Stimulated activated CD4-positive, alpha-beta T cell treated with anti-CD3 and anti-CD28 coated beads, Interleukin-1b, Interleukin-23, amount 100 ng/mL, for 48 hours (primary cell): ENCODE data around the gene C14orf119.
"Not testable (repeated sequence)": the region's sequence is repeated elsewhere in the genome, so short reads cannot be mapped to it uniquely, and the experiment has no call there.

Experiments used
- DNase-seq: peaks from one replicate; pipeline ENCODE4 v3.0.0-alpha.2; 2020

The C14orf119 gene

DNA sequence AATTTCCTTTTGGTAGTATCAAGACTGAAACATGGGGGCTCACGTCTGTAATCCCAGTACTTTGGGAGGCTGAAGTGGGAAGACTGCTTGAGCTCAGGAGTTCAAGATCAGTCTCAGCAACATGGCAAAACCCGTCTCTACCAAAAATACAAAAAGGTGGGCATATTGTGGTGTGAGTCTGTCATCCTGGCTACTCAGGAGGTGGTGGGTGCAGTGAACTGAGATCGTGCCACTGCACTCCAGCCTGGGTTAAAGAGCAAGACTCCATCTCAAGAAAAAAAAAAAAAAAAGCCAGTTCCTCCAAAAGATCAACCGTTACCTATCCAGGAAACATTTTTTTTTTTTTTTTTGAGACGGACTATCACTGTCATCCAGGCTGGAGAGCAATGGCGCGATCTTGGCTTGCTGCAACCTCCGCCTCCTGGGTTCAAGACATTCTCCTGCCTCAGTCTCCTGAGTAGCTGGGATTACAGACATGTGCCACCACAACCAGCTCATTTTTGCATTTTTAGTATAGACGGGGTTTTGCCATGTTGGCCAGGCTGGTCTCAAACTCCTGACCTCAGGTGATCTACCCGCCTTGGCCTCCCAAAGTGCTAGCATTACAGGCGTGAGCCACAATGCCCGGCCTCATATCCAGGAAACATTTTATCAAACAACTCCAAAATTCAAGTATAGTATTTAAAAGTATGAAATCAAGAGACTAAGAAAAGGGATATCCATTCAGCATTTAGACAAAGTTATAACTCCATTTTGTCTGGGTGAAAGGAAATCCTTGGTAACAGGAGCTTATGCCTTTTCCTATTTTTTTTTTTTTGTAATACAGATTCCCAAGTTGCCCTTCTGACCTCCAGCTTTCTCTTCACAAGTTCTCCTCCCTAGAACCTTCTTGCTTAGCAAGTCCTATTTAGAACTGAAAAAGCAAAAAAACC is 3.7 kb upstream of the C14orf119 start:
- DNase-seq, result no peak

DNA sequence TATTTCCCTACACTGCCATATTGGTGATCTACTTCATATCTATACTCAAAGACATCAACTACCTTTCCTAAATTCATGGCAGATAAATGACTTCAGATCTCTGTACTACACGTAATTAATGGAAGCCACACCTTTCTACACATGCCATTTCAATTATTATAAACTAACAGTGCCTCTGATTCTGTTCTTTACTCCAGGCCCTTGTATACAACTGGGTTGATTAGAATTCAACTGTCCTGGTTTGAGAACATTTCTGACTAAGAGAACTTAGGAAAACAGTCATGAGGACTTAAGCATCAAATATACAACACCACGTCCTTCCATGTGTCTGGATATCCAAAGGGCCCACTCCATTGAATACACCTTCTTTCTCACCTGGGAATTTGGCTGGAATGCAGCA is 2.2 kb upstream of the C14orf119 start:
- DNase-seq, result no peak

DNA sequence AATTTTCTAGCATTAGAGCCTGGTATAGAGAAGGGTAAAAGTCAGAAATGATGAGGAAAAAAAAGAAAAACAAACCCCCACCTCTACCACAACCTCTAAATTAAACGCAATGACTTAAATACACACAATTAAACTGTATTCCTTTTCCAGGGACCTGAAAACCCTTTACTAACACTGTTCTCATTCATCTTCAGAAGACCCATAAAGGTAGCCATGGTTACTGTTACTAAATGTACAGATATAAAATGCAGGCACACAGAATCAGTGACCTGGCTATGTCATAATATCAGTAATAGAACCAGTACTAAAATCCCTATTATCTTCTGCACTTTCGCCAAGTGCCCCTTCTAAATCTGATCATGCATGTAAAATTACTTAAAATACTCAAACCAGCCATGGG is 1.8 kb upstream of the C14orf119 start:
- DNase-seq, result no peak

DNA sequence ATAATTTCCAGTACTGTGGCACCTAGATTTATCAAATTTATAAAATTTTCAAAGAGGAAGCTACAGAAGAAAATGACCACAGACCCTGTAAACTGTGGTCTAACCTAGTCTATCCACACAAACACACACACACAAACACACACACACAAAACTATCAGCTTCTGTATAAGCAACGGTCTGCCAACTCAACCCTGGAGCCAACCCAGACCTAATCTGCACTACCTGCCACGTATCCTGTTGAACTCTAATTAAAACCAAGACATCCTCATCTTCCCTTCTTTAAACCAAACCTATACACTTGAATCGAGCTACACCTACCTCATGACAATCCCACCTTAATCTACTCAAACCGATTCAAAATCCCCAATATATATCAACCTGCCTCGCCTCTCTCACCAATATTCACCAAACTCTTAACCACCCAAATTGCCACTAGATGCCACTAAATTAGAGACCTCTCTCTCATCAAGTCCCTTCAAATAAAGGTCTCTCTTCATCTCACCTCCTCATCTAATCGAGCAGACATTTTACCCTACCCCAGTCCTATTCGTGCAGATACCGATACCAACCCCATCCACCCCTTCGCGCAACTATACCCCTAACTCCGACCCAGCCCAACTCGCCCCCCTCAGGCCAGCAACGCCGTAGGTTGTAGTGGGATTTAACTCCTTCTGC is 1.2 kb upstream of the C14orf119 start:
- no peak for DNase-seq

DNA sequence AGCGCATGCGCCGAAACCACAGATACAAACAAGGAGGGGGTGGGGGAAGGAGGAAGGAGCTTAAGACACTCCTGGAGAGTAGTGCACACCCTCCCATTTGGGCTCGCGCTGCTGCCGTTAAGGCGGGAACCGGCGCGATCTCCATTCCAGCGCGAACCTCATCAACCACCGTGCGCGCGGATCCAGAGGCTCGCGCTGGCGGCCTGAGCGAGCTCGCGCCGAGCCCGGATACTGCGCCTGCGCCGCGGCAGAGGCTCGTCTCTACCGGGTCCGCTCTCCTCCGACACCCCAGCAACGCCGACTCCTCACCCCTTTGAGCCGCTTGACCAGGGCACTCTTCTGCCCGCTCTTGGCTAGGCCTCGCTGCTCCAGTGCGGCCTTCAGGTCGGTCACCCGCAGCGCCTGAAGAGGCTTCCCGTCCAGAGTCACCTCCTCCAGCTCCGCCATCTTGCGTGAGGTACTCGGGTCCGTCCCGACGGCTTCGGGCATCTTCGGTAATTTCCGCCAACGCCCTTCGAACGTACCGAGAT is 574 bp upstream of the C14orf119 start, which contains the start of gene ACIN1:
Gene ACIN1 (minus strand): TSS at position 471 of the 530 bp plus-strand sequence. CDS start 24 bp downstream, at position 447.
- DNase-seq, result peak; percentile 75

DNA sequence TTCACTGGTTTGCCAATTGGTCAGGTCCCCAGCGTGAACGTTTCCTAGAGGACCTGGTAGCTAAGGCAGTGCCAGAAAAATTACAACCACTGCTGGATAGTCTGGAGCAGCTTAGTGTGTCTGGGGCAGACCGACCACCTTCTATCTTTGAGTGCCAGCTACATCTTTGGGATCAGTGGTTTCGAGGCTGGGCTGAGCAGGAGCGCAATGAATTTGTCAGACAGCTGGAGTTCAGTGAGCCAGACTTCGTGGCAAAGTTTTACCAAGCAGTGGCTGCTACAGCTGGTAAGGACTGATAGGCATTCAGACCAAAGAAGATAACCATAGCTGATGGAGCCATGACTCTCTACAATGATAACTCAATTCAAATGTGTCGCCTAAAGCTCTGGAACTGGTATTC is 2.5 kb downstream of the C14orf119 start:
- no peak for DNase-seq

DNA sequence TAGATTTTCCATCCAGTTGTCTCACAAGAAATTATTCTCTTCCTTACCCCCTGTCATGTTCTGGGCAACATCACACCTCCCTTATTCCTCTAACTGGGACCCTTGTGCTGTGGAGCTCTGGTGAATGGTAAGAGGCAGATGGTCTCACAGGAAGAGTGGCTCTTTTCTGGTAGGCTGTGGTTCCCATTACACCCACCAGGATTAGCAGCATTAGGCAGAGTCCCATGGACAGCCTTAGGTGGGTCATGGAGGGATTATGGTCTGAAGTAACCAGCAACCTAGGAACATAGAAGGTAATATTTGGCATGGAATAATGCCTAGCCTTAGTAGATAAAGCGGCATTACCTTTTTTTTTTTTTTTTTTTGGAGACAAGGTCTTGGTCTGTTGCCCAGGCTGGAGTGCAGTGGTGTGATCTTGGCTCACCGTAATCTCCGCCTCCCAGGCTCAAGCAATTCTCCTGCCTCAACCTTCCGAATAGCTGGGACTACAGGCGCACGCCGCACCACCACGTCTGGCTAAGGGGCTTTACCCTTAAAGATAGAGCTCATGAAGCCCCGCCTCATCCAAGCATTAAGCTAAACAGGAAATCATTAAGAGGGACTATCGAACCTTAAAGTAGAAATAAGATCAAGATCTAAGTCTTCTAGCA is 4.0 kb downstream of the C14orf119 start:
- no peak for DNase-seq

DNA sequence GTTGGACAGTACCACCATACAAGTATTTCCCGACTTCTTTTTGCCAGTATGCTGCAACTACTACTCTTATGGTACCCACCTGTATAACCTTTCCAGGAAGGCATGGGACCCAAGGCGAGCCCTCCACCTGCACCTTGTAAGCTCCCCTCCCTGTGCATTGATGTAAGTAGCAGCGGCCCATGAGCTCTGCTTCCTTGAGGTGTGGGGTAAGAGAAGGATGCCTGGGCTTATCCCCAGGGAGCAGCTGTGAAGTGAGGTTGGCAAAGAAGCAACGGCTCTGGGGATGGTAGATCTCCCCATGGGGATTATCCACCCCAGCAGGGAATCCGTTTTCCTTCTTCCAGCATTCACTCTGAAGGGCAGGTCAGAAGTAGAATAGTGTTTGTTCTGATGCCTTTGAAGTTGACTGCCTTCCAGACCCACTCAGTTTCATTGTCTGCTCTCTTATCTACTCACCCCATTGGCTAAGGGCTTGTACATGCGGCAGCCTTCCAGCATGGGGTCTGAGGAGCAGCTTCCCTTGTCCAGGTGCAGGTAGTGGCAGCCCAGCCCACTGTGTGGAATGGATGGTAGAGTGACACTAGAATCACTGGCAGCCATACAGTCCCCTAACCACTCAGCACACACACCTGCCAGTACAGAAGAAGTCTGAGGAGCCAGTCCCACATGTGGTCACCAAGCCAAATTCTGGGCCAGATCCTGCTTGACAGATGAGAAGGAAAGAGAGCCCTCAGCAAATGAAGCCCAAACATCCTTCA is 6.1 kb downstream of the C14orf119 start:
- DNase-seq, result no peak

DNA sequence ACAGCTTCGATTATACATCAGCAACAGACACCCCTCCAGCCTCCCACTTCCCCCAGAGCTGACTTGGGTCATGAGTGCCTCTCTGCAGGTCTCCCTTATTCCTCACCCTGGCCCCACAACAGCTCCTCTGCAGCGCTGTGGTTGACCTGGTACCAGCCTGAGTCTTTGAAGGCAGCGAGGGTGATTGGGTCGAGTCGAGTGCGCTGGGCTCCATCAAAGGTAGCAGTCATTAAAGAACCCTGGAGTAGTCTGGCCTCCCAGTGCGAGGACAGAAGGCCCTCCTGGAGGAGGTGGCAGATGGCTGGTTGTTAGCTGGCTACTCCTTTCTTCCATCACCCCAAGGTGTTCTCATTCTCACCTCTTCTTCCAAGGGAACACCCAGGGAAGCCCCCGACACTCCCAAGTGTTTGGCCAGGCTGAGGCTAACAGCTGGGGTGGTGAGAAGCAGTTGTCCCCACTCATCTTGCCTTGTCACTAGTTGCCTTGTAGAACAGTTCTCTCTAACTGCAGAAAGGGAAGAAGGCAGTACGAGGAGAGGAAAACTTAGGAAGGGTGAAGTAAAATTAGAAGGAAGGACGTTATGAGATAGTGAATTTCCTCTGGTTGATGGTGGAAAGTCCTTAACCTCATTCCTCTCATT is 6.8 kb downstream of the C14orf119 start:
- DNase-seq, result no peak

DNA sequence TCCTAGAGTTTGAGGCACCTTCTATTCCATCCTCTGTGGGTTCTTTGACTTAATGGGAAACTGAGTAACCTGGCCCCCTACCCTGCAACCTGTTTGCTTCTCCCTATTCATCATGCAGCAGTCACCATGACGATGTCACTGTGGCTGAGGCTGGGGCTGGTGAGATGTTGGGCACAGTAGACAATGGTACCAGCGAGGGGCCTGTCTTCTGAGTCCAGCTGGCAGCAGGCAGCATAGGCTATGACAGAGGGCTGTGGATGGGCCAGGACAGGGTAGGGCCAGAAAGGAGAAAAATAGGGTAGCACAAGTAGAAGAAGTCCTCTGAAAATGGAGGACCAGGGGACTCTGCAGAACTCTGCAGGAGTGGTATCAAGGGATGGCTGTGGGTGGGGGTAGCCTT is 7.5 kb downstream of the C14orf119 start:
- DNase-seq, result no peak

DNA sequence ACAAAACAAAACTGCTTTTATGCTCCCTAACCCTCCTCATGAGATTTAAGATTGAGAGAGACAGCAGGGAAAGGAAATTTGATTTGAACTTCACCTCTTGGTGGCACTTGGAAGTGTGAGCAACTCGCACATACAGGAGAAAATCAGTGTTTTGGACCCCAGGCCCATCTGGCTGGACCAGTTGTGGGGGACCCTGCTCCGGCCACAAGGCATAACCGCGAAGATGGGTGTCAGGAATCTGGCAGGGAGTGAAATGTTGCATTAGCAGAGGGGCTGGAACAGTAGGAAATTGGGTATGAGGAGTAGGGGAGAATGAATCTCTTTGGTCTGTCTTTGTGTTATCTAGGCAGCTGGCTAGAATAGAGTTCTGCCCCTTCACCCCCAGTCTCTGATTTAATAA is 8.3 kb downstream of the C14orf119 start:
- DNase-seq, result no peak

DNA sequence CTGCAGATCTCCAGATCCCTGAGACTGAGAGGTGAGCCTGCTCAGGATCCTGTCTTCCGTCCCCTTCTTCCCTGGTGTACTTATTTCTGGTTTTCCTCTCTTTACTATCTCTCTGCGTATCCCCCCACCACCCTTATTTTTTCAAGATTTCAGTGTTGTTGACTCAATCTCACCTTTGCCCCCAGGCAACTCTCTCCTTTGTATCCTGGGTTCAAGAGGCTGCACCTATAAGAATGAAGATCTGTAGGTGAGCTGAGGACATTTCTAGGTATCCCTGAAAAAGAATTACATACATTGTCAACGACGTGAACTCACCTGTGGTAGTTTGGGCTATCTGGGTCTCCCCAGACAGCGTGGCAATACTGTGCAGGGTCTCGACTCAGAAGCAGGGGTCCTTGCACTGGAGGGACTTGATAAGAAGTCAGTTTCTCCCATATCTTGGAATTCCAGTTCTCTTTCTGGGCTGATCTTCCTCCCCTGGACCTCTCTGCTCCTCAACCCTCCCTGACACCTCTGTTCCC is 8.8 kb downstream of the C14orf119 start:
- no peak for DNase-seq

DNA sequence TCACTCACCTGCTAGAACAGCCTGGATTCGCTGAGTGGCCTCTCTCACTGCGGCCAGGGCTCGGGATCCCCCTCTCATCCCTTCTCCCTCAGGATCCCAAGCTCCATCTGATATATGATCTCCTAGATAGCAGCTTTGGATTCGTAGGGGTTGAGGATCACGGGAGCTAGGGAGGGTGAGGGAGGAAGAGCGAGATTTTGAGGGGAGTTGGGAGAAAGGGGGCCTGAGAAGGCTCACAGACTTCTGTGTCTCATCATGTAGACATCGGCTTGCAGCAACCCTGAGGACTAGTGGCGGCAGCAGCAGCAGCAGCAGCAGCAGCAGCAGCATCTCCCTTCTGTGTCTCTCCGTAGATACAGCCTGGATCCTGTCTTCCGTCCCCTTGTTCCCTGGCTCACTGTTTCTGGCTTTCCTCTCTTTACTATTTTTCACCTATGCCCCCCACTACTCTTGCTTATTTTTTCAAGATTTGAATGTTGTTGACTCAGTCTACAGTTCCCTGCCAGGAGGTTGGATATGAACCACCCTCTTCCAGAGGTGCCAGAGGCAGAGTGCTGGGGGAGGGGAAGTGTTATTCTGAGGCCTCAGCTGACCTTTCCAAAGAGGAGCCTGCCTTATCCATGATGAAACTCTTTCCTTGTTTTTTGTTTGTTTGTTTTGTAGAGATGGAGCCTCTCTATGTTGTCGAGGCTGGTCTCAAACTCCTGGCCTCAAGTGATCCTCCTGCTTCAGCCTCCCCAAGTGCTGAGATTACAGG is 9.5 kb downstream of the C14orf119 start, which contains the start of gene CIROP:
Gene CIROP (minus strand): TSS at position 399 of the 757 bp plus-strand sequence. CDS start 69 bp downstream, at position 330.
- DNase-seq, result no peak

DNA sequence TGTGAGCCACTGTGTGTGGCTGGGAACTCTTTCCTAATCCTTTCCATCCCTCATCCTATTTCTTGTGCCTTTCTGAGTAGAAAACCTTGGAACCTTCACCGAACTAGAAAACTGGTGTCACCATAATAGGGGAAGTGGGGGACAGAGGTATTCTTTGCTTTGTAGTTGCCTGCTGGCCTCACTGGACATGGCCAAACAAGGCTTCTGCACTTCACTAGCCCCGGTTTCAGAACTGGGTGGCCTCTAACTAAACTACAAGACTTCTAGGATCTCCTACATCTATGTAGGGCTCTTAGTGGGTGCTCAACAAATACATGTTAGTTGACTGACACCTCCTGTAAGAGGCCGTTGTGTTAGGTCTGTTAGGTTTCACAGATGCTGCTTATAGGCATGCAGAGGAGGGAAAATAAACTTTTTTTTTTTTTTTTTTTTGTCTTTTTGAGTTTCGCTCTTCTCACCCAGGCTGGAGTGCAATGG is 10.1 kb downstream of the C14orf119 start:
- DNase-seq, result no peak

DNA sequence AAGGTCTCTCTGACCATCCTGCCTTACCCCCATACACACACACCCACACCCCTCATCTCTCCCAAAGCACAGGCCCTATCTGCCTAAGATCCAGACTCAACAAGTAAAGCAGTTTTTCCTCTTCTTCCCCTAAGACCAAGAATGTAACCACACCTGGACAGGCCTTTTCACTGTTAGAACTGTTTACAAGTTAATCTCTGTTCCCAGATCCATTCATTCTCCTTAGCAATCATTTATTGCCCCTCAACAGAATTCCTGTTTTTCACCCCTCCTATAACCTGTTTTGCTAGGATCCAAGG is 11.4 kb downstream of the C14orf119 start:
- DNase-seq, result no peak

DNA sequence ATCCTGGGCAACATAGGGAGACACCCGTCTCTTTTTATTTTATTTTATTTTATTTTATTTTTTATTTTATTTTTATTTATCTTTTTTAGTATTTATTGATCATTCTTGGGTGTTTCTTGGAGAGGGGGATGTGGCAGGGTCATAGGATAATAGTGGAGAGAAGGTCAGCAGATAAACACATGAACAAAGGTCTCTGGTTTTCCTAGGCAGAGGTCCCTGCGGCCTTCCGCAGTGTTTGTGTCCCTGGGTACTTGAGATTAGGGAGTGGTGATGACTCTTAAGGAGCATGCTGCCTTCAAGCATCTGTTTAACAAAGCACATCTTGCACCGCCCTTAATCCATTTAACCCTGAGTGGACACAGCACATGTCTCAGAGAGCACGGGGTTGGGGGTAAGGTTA is 12.3 kb downstream of the C14orf119 start:
- DNase-seq, result not testable (repeated sequence)

DNA sequence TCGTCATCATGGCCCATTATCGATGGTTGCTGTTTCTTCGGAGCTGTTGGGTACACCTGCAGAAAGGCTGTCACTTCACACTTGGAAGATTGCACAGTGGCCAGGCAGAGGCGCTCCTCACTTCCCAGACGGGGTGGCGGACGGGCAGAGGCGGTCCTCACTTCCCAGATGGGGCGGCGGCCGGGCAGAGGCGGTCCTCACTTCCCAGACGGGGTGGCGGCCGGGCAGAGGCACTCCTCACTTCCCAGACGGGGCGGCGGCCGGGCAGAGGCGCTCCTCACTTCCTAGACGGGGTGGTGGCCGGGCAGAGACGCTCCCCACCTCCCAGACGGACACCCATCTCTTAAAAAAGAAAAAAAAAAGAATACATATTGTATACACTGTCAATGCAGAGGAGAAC is 12.9 kb downstream of the C14orf119 start:
- DNase-seq, result not testable (repeated sequence)

DNA sequence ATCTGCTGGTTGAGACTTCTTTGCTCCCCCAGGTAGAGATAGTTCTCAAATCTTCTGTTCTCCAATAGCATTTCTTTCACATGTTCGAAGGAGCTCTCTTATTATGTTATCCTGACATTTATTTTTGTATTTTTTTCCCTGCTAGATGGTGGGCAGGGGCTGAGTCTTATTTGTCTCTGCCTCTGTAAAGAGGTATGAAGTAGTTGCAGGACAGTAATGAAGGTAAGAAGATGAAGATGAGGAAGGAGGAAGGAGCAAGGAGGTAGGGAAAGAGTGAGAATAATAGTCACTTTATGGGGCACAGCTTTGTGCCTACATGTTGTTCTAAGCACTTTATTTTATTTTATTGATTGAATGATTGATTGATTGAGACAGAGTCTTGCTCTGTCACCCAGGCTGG is 14.5 kb downstream of the C14orf119 start:
- DNase-seq, result no peak

DNA sequence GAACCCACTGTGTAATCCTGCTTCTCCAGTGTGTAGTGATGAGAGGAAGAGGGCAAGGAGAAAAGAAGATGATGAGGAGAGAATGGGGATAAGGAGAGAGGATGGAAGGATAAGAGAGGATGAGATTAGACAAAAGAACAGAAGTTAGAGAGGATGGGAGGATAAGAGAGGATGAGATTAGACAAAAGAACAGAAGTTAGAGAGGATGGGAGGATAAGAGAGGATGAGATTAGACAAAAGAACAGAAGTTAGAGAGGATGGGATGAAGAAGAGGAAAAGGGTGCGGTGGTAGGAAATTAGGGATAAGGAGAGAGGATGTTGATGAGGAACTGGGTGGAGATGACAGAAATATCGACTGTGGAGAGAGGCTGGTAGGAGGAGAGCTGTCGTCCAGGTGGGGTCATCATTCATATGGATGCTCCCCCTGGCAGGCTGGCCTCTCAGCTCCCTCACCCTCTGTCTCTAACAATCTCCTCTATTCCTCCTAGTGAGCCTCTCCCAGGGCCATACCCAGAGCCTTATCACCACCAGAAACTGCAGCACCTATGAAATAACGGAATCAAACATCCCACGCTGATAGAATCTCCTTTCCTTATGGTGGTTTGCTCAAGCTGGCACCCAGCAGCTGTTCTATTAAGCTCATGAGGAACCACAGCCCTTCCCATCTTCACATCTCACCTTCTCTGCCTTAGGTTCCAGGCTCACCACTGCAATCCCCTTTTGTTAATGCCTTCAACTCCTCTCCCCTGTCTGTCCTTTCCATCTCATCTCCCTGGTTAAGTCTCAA is 15.5 kb downstream of the C14orf119 start:
- DNase-seq, result no peak
